Fibroblast of lung (primary cell): Measurements from ENCODE around the gene MRPL39.

Source experiments
- EZH2 ChIP-seq: IDR thresholded peaks from 2 replicates; pipeline ENCODE4 v1.5.1; 2012; ENCODE audit warnings: low read length, control low read depth, mild to moderate bottlenecking; ENCODE audit errors: missing control alignments
- TF ChIP-seq, protein P1 (sequence below), 2 donors: IDR thresholded peaks in 1 of 2; conservative IDR thresholded peaks in 1 of 2; 1 replicate in 1 of 2; 2 replicates in 1 of 2; pipeline ENCODE4 v1.5.1; 2011 to 2012; ENCODE audit warnings: low read length in 2 of 2, control low read depth in 1 of 2, inconsistent platforms in 1 of 2, low read depth in 1 of 2, mild to moderate bottlenecking in 1 of 2

DNA sequence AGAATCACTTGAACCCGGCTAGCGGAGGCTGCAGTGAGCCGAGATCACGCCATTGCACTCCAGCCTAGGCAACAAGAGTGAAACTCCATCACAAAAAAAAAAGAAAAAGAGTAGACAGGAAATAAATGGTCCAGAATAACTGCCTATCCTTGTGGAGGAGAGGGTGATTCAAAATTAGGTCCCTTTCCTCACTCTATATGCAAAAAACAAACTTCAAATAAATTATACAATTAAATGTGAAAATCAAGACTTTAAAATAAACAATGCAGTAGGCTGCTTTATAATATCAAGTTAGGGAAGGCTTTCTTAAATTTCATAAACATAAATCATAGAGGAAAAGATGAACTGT, 26.4 kb downstream of the MRPL39 start:
- TF ChIP-seq, protein P1, sequence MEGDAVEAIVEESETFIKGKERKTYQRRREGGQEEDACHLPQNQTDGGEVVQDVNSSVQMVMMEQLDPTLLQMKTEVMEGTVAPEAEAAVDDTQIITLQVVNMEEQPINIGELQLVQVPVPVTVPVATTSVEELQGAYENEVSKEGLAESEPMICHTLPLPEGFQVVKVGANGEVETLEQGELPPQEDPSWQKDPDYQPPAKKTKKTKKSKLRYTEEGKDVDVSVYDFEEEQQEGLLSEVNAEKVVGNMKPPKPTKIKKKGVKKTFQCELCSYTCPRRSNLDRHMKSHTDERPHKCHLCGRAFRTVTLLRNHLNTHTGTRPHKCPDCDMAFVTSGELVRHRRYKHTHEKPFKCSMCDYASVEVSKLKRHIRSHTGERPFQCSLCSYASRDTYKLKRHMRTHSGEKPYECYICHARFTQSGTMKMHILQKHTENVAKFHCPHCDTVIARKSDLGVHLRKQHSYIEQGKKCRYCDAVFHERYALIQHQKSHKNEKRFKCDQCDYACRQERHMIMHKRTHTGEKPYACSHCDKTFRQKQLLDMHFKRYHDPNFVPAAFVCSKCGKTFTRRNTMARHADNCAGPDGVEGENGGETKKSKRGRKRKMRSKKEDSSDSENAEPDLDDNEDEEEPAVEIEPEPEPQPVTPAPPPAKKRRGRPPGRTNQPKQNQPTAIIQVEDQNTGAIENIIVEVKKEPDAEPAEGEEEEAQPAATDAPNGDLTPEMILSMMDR (conservative IDR thresholded peaks at IDR 0.05 in 1 of 2, IDR thresholded peaks at IDR 0.05 in 1 of 2; ENCODE audit: low read depth in 1 of 2, low read length in 2 of 2): no peak
- TF ChIP-seq EZH2: no peak
